Liver (tissue), 9 donors: ENCODE results near the gene LOXHD1. TPM values are rescaled to one million over a fixed set of nuclear protein-coding genes. Genes with fewer than 3 reads are reported as not detected.

ENCODE experiments used
- DNase-seq: peaks from one replicate; pipeline ENCODE4 v3.0.0-alpha.2; 2017; ENCODE audit warnings: low spot score
- H3K27ac ChIP-seq, 2 donors: one replicate each; pipeline ENCODE4 v1.7.0; 2013; ENCODE audit warnings: inconsistent platforms in 2 of 2, low read length in 2 of 2, control low read depth in 1 of 2, low read depth in 1 of 2, mild to moderate bottlenecking in 1 of 2
- H3K27me3 ChIP-seq, 4 donors: one replicate each; pipeline versions ENCODE4 v1.6.1 to v1.7.0; 2013; ENCODE audit warnings: low read length in 3 of 4, inconsistent platforms in 1 of 4, mild to moderate bottlenecking in 1 of 4, moderate library complexity in 1 of 4; ENCODE audit not compliant: control insufficient read depth in 4 of 4, insufficient read depth in 4 of 4
- H3K36me3 ChIP-seq, 4 donors: one replicate each; pipeline versions ENCODE4 v1.6.1 to v1.7.0; 2013; ENCODE audit warnings: low read length in 3 of 4, mild to moderate bottlenecking in 3 of 4, low read depth in 1 of 4, moderate library complexity in 1 of 4; ENCODE audit not compliant: control insufficient read depth in 4 of 4, insufficient read depth in 3 of 4
- H3K4me1 ChIP-seq, 4 donors: one replicate each; pipeline versions ENCODE4 v1.6.1 to v1.7.0; 2013; ENCODE audit warnings: low read length in 3 of 4, mild to moderate bottlenecking in 3 of 4, moderate library complexity in 1 of 4; ENCODE audit not compliant: control insufficient read depth in 4 of 4, insufficient read depth in 4 of 4
- H3K4me3 ChIP-seq, 3 donors: one replicate each; pipeline versions ENCODE4 v1.6.1 to v1.7.0; 2013; ENCODE audit warnings: low read length in 3 of 3, control low read depth in 1 of 3, low read depth in 1 of 3, mild to moderate bottlenecking in 1 of 3
- H3K9ac ChIP-seq, 2 donors: one replicate each; pipeline ENCODE4 v1.7.0; 2013; ENCODE audit warnings: low read length in 2 of 2, mild to moderate bottlenecking in 2 of 2, moderate library complexity in 2 of 2, control low read depth in 1 of 2, low read depth in 1 of 2
- H3K9me3 ChIP-seq, 4 donors: one replicate each; pipeline versions ENCODE4 v1.6.1 to v1.7.0; 2013; ENCODE audit warnings: low read length in 3 of 4; ENCODE audit not compliant: control insufficient read depth in 4 of 4
- EGR1 ChIP-seq, 2 donors: IDR thresholded peaks; 2 replicates each; pipeline ENCODE4 v1.6.1; 2016 to 2018; ENCODE audit warnings: antibody characterized with exemption in 2 of 2, low read depth in 2 of 2
- FOXA1 ChIP-seq: IDR thresholded peaks from 2 replicates; pipeline ENCODE4 v1.6.1; 2016; ENCODE audit warnings: antibody characterized with exemption
- FOXA2 ChIP-seq: IDR thresholded peaks from 2 replicates; pipeline ENCODE4 v1.6.1; 2016; ENCODE audit warnings: antibody characterized with exemption
- GABPA ChIP-seq, 2 donors: IDR thresholded peaks in 1 of 2; conservative IDR thresholded peaks in 1 of 2; 2 replicates each; pipeline ENCODE4 v1.6.1; 2016; ENCODE audit warnings: antibody characterized with exemption in 2 of 2, mild to moderate bottlenecking in 1 of 2, moderate library complexity in 1 of 2
- HNF4A ChIP-seq, 2 donors: conservative IDR thresholded peaks; 2 replicates each; pipeline ENCODE4 v1.6.1; 2016; ENCODE audit warnings: antibody characterized with exemption in 2 of 2, mild to moderate bottlenecking in 2 of 2
- HNF4G ChIP-seq: IDR thresholded peaks from 2 replicates; pipeline ENCODE4 v1.6.1; 2016; ENCODE audit warnings: antibody characterized with exemption
- JUND ChIP-seq, 2 donors: IDR thresholded peaks; 2 replicates each; pipeline ENCODE4 v1.6.1; 2016; ENCODE audit warnings: antibody characterized with exemption in 2 of 2
- NR2F2 ChIP-seq: IDR thresholded peaks from 2 replicates; pipeline ENCODE4 v1.6.1; 2016; ENCODE audit warnings: antibody characterized with exemption
- RAD21 ChIP-seq, 2 donors: IDR thresholded peaks; 2 replicates each; pipeline ENCODE4 v1.6.1; 2016; ENCODE audit warnings: antibody characterized with exemption in 2 of 2, mild to moderate bottlenecking in 2 of 2
- RXRA ChIP-seq, 2 donors: IDR thresholded peaks; 2 replicates each; pipeline ENCODE4 v1.6.1; 2017 to 2018; ENCODE audit warnings: antibody characterized with exemption in 2 of 2, mild to moderate bottlenecking in 1 of 2
- SP1 ChIP-seq: IDR thresholded peaks from 2 replicates; pipeline ENCODE4 v1.6.1; 2018; ENCODE audit warnings: antibody characterized with exemption, mild to moderate bottlenecking
- TAF1 ChIP-seq: conservative IDR thresholded peaks from 2 replicates; pipeline ENCODE4 v1.6.1; 2016; ENCODE audit warnings: antibody characterized with exemption, mild to moderate bottlenecking
- WGBS: extraction: QIAGEN DNeasy Blood & Tissue Kit; methylation state at CpG from one replicate; pipeline ENCODE4 v1.1.7; 2013; 5-methylcytosine and 5-hydroxymethylcytosine counted together
- polyA plus RNA-seq, 2 donors: library from polyadenylated mRNA; stranded (reverse) in 1 of 2; unstranded in 1 of 2; fragments of 200-250 nt in 1 of 2; fragments of >200 nt in 1 of 2; fragmentation: Nextera tagmentation in 1 of 2; extraction: Ambion mirVana in 1 of 2; gene quantifications; one replicate each; pipeline versions ENCODE4 v1.2.1 to v1.2.3, GENCODE V29; 2013 to 2015
- total RNA-seq, 2 donors: library from RNA; depleted of rRNA; stranded (reverse); fragments of >200 nt; gene quantifications; one replicate each; pipeline ENCODE4 v1.2.3, GENCODE V29; 2014
- TF ChIP-seq, protein P1 (sequence below): IDR thresholded peaks from 2 replicates; pipeline ENCODE4 v1.6.1; 2016; ENCODE audit warnings: antibody characterized with exemption
- TF ChIP-seq, protein P2 (sequence below): fragments of 150-350 bp; IDR thresholded peaks from 2 replicates; pipeline ENCODE4 v1.5.1; 2017; ENCODE audit warnings: improper control_type of control experiment, low read depth, low read length; ENCODE audit not compliant: missing input control
- TF ChIP-seq, protein P3 (sequence below): IDR thresholded peaks from 2 replicates; pipeline ENCODE4 v1.6.1; 2016; ENCODE audit warnings: antibody characterized with exemption, mild to moderate bottlenecking
- TF ChIP-seq, protein P4 (sequence below): IDR thresholded peaks from 2 replicates; pipeline ENCODE4 v1.6.1; 2016; ENCODE audit warnings: antibody characterized with exemption
- donor health status: healthy.
- donor health status: healthy.
- donor health status: healthy.
- donor health status: healthy.
- donor health status: healthy.

Gene LOXHD1
- total and polyA plus RNA-seq, 4 donors, result 0.09 to 0.25 TPM; not detected in 2

DNA sequence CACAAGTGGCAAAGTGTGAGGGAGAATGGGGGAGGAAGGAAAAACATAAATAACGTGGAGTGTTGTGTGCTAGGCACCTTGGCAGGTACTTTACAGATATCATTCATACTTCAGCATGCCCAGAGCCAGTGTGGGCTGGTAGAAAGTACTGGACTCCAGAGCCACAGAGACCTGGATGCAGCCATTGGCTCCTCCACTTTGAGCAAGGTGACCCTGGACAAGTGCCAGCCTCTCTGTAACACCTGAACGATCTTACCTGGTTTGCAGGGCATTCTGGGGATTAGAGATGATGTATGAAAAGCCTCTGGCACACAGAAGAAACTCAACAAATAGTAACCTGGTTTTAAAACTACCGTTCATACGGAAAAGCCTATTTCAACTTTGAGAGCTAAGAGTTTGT, 6.3 kb downstream of the LOXHD1 start:
- Histone ChIP-seq H3K9me3 (no peaks in the 10 kb centered on the region), H3K27ac (no peak overlapping the region), H3K4me3 (no peak overlapping the region), H3K4me1 (no peaks in the 10 kb centered on the region), H3K27me3 (no peaks in the 10 kb centered on the region), H3K9ac (no peak overlapping the region), H3K36me3 (no peaks in the 10 kb centered on the region)
- WGBS, result 70% methylated on average over 4 of the region's 4 CpGs
- TF ChIP-seq, protein P1, sequence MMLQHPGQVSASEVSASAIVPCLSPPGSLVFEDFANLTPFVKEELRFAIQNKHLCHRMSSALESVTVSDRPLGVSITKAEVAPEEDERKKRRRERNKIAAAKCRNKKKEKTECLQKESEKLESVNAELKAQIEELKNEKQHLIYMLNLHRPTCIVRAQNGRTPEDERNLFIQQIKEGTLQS, result no peak
- no peak for TF ChIP-seq HNF4A (conservative IDR thresholded peaks at IDR 0.05)
- TF ChIP-seq RAD21 (IDR thresholded peaks at IDR 0.05), result no peak
- TF ChIP-seq, protein P2, sequence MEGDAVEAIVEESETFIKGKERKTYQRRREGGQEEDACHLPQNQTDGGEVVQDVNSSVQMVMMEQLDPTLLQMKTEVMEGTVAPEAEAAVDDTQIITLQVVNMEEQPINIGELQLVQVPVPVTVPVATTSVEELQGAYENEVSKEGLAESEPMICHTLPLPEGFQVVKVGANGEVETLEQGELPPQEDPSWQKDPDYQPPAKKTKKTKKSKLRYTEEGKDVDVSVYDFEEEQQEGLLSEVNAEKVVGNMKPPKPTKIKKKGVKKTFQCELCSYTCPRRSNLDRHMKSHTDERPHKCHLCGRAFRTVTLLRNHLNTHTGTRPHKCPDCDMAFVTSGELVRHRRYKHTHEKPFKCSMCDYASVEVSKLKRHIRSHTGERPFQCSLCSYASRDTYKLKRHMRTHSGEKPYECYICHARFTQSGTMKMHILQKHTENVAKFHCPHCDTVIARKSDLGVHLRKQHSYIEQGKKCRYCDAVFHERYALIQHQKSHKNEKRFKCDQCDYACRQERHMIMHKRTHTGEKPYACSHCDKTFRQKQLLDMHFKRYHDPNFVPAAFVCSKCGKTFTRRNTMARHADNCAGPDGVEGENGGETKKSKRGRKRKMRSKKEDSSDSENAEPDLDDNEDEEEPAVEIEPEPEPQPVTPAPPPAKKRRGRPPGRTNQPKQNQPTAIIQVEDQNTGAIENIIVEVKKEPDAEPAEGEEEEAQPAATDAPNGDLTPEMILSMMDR, result no peak
- TF ChIP-seq, protein P3, sequence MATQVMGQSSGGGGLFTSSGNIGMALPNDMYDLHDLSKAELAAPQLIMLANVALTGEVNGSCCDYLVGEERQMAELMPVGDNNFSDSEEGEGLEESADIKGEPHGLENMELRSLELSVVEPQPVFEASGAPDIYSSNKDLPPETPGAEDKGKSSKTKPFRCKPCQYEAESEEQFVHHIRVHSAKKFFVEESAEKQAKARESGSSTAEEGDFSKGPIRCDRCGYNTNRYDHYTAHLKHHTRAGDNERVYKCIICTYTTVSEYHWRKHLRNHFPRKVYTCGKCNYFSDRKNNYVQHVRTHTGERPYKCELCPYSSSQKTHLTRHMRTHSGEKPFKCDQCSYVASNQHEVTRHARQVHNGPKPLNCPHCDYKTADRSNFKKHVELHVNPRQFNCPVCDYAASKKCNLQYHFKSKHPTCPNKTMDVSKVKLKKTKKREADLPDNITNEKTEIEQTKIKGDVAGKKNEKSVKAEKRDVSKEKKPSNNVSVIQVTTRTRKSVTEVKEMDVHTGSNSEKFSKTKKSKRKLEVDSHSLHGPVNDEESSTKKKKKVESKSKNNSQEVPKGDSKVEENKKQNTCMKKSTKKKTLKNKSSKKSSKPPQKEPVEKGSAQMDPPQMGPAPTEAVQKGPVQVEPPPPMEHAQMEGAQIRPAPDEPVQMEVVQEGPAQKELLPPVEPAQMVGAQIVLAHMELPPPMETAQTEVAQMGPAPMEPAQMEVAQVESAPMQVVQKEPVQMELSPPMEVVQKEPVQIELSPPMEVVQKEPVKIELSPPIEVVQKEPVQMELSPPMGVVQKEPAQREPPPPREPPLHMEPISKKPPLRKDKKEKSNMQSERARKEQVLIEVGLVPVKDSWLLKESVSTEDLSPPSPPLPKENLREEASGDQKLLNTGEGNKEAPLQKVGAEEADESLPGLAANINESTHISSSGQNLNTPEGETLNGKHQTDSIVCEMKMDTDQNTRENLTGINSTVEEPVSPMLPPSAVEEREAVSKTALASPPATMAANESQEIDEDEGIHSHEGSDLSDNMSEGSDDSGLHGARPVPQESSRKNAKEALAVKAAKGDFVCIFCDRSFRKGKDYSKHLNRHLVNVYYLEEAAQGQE, result no peak
- TF ChIP-seq RXRA (IDR thresholded peaks at IDR 0.05), result no peak
- TF ChIP-seq FOXA2, result no peak
- no peak for TF ChIP-seq EGR1 (IDR thresholded peaks at IDR 0.05; ENCODE audit: low read depth in 2 of 2)
- no peak for DNase-seq

DNA sequence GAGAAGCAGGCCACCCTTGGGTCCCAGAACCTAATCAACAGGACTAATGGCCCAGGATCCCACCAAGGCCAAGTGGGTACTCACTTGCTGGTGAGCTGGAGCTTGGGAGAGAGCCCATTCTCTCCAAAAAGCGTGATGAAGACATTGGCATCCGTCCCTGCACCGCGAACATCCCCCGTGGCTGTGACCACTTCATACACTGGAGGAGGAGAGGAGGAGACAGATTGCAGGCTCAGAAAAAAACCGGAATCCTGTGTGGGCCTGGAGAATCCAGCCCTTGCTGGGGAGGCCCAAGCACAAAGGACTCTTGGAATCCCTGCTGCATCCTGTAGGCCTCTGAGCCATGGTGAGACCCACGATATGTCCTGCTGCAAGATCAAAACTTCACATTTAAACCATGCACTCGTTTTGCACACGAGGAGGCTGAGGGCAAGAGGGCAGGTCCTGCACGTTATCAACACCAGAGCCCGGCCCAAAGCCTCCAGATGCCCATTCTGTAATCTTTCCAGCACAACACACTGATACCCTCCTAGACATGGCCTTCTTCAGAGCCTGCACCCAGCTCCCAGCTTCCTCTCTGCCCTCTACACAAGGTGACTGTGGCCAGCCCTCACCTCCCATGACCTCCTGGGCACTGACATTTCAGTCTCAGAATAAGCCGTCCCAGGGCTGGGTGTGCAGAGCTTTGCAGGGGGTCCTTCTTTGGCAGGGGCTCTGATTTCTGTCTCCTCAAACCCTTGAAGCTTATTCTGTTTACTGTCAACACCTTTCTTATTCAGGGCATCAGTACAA, 7.8 kb downstream of the LOXHD1 start:
- TF ChIP-seq HNF4A (conservative IDR thresholded peaks at IDR 0.05) (no peak), RAD21 (IDR thresholded peaks at IDR 0.05) (no peak), FOXA2 (no peak), EGR1 (IDR thresholded peaks at IDR 0.05; ENCODE audit: low read depth in 2 of 2) (no peak), FOXA1 (no peak), GABPA (IDR thresholded peaks at IDR 0.05 in 1 of 2, conservative IDR thresholded peaks at IDR 0.05 in 1 of 2) (no peak), TAF1 (no peak), RXRA (IDR thresholded peaks at IDR 0.05) (no peak), HNF4G (no peak), SP1 (no peak), NR2F2 (no peak), JUND (IDR thresholded peaks at IDR 0.05) (no peak)
- TF ChIP-seq, protein P3, result no peak
- TF ChIP-seq, protein P1, result no peak
- TF ChIP-seq, protein P4, sequence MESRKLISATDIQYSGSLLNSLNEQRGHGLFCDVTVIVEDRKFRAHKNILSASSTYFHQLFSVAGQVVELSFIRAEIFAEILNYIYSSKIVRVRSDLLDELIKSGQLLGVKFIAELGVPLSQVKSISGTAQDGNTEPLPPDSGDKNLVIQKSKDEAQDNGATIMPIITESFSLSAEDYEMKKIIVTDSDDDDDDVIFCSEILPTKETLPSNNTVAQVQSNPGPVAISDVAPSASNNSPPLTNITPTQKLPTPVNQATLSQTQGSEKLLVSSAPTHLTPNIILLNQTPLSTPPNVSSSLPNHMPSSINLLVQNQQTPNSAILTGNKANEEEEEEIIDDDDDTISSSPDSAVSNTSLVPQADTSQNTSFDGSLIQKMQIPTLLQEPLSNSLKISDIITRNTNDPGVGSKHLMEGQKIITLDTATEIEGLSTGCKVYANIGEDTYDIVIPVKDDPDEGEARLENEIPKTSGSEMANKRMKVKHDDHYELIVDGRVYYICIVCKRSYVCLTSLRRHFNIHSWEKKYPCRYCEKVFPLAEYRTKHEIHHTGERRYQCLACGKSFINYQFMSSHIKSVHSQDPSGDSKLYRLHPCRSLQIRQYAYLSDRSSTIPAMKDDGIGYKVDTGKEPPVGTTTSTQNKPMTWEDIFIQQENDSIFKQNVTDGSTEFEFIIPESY, result no peak
- H3K4me3 ChIP-seq, result no peak overlapping the region
- no peak overlapping the region for H3K27ac ChIP-seq
- DNase-seq, result no peak
- H3K36me3 ChIP-seq, result no peaks in the 10 kb centered on the region
- no peaks in the 10 kb centered on the region for H3K27me3 ChIP-seq
- H3K9ac ChIP-seq, result no peak overlapping the region
- WGBS, result 79% methylated on average over 12 of the region's 12 CpGs
- no peaks in the 10 kb centered on the region for H3K4me1 ChIP-seq
- H3K9me3 ChIP-seq, result no peaks in the 10 kb centered on the region
